HCT116 (cell line): ENCODE measurements around the gene DENND4A.

ENCODE experiments used
- ATF3 ChIP-seq: IDR thresholded peaks from 2 replicates; pipeline ENCODE4 v1.6.1; 2012
- CEBPB ChIP-seq: IDR thresholded peaks from 2 replicates; pipeline ENCODE4 v1.6.1; 2012; ENCODE audit warnings: low read depth
- CTCF ChIP-seq, 3 experiments: fragments of 200-600 bp in 1 of 3; sonication (generic) in 1 of 3; IDR thresholded peaks in 2 of 3; conservative IDR thresholded peaks in 1 of 3; 2 replicates each; pipeline ENCODE4 v1.5.1; 2012 to 2017; ENCODE audit warnings: low read depth in 2 of 3, low read length in 2 of 3, antibody characterized with exemption in 1 of 3, borderline replicate concordance in 1 of 3, control low read depth in 1 of 3, mild to moderate bottlenecking in 1 of 3, mixed read lengths in 1 of 3, mixed run types in 1 of 3, moderate library complexity in 1 of 3; ENCODE audit not compliant: insufficient read depth in 1 of 3
- EZH2 ChIP-seq: fragments of 200-600 bp; sonication (generic); IDR thresholded peaks from 2 replicates; pipeline ENCODE4 v1.6.1; 2017; ENCODE audit warnings: antibody characterized with exemption, mixed run types
- FOSL1 ChIP-seq: IDR thresholded peaks from 2 replicates; pipeline ENCODE4 v1.6.1; 2012; ENCODE audit warnings: low read depth
- JUND ChIP-seq: IDR thresholded peaks from 2 replicates; pipeline ENCODE4 v1.6.1; 2012
- MAX ChIP-seq: IDR thresholded peaks from 2 replicates; pipeline ENCODE4 v1.6.1; 2012
- POLR2A ChIP-seq: IDR thresholded peaks from 2 replicates; pipeline ENCODE4 v1.7.0; 2011; ENCODE audit warnings: borderline replicate concordance; ENCODE audit not compliant: insufficient read depth, insufficient read length; ENCODE audit errors: extremely low read depth
- POLR2AphosphoS5 ChIP-seq: IDR thresholded peaks from 2 replicates; pipeline ENCODE4 v1.6.1; 2011; ENCODE audit warnings: mild to moderate bottlenecking, low read depth, low read length, moderate library complexity
- REST ChIP-seq: IDR thresholded peaks from 2 replicates; pipeline ENCODE4 v1.6.1; 2012; ENCODE audit warnings: low read depth
- SIN3A ChIP-seq: IDR thresholded peaks from 2 replicates; pipeline ENCODE4 v1.6.1; 2012; ENCODE audit warnings: low read depth
- SRF ChIP-seq: IDR thresholded peaks from 2 replicates; pipeline ENCODE4 v1.6.1; 2012; ENCODE audit warnings: low read depth
- ZBTB33 ChIP-seq: IDR thresholded peaks from 2 replicates; pipeline ENCODE4 v1.6.1; 2011; ENCODE audit warnings: mild to moderate bottlenecking, low read length, moderate library complexity; ENCODE audit not compliant: insufficient replicate concordance; ENCODE audit errors: extremely low read depth

- TF ChIP-seq CTCF (IDR thresholded peaks at IDR 0.05 in 2 of 3, conservative IDR thresholded peaks at IDR 0.05 in 1 of 3; ENCODE audit: borderline replicate concordance in 1 of 3, insufficient read depth in 1 of 3, low read depth in 2 of 3, low read length in 2 of 3) (no peak), POLR2A (no peak), POLR2AphosphoS5 (no peak), EZH2 (no peak), CEBPB (no peak), SIN3A (no peak), ATF3 (no peak), REST (no peak), MAX (no peak), FOSL1 (no peak), ZBTB33 (no peak), SRF (no peak), JUND (no peak)
Measured at GRCh38 chr15:65645392-65645791, 146.7 kb downstream of the DENND4A start.
